Activated B cell treated with CpG ODN at 0.5 μM for 24 hours (primary cell): ENCODE results near the gene RPL10A. TPM values are rescaled to one million over a fixed set of nuclear protein-coding genes. Genes with fewer than 3 reads are reported as not detected.

Source experiments
- ATAC-seq: fragments of 200-7000 bp; cut with Tn5 transposase; one replicate; pipeline ENCODE4 v1.10.0; 2021; ENCODE audit warnings: low read depth, mild to moderate bottlenecking, moderate library complexity
- CTCF ChIA-PET: fragments of 350-600 bp; sonication (Branson Sonifier 250); formaldehyde crosslinking; loops from one replicate; lab custom pipeline; 2021; ENCODE audit warnings: antibody characterized with exemption; lab: Charles Lee
- POLR2A ChIA-PET: fragments of 350-600 bp; sonication (Branson Sonifier 250); formaldehyde crosslinking; loops from one replicate; lab custom pipeline; 2021; ENCODE audit warnings: antibody characterized with exemption; lab: Charles Lee
- DNase-seq: peaks from one replicate; pipeline ENCODE4 v3.0.0; 2022
- H3K27ac Mint-ChIP-seq: one replicate; pipeline ENCODE4 v1.8.0; 2020; ENCODE audit warnings: mixed read lengths
- H3K27me3 Mint-ChIP-seq: one replicate; pipeline ENCODE4 v1.8.0; 2021; ENCODE audit warnings: mixed read lengths
- H3K36me3 Mint-ChIP-seq: one replicate; pipeline ENCODE4 v1.8.0; 2021; ENCODE audit warnings: low read depth, mixed read lengths
- H3K4me1 Mint-ChIP-seq: one replicate; pipeline ENCODE4 v1.8.0; 2021; ENCODE audit warnings: mixed read lengths
- H3K4me3 Mint-ChIP-seq: one replicate; pipeline ENCODE4 v1.8.0; 2020; ENCODE audit warnings: mild to moderate bottlenecking, mixed read lengths
- H3K9me3 Mint-ChIP-seq: one replicate; pipeline ENCODE4 v1.8.0; 2020; ENCODE audit warnings: mixed read lengths
- intact Hi-C: fragments of 100-400 bp; cut with micrococcal nuclease; formaldehyde crosslinking; loops from one replicate; pipeline ENCODE4 v1.15.1; 2024
- total RNA-seq: library from RNA; stranded (reverse); gene quantifications from 2 replicates; pipeline ENCODE4 v1.2.3, GENCODE V29; 2022
- TF ChIP-seq, protein P1 (sequence below): fragments of 200-600 bp; IDR thresholded peaks from one replicate; pipeline ENCODE4 v1.8.0; 2022; ENCODE audit warnings: antibody characterized with exemption, mild to moderate bottlenecking

The RPL10A gene
- total RNA-seq, 1 donor from 2014 or later, result 2,485 TPM

- ChIA-PET CTCF (no interaction called here), POLR2A (no interaction called here)
- DNase-seq (no peak), ATAC-seq (no peak)
- no peaks in the 10 kb centered on the region for H3K4me1 Mint-ChIP-seq
- no peaks in the 10 kb centered on the region for H3K36me3 Mint-ChIP-seq
- H3K4me3 Mint-ChIP-seq, result no peak overlapping the region
- no peaks in the 10 kb centered on the region for H3K9me3 Mint-ChIP-seq
- TF ChIP-seq, protein P1, sequence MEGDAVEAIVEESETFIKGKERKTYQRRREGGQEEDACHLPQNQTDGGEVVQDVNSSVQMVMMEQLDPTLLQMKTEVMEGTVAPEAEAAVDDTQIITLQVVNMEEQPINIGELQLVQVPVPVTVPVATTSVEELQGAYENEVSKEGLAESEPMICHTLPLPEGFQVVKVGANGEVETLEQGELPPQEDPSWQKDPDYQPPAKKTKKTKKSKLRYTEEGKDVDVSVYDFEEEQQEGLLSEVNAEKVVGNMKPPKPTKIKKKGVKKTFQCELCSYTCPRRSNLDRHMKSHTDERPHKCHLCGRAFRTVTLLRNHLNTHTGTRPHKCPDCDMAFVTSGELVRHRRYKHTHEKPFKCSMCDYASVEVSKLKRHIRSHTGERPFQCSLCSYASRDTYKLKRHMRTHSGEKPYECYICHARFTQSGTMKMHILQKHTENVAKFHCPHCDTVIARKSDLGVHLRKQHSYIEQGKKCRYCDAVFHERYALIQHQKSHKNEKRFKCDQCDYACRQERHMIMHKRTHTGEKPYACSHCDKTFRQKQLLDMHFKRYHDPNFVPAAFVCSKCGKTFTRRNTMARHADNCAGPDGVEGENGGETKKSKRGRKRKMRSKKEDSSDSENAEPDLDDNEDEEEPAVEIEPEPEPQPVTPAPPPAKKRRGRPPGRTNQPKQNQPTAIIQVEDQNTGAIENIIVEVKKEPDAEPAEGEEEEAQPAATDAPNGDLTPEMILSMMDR, result no peak
- no peaks in the 10 kb centered on the region for H3K27me3 Mint-ChIP-seq
- H3K27ac Mint-ChIP-seq, result no peak overlapping the region
- intact Hi-C loops, result no loop called here
These were observed 26.6 kb upstream of the RPL10A start for GRCh38 chr6:35441642-35442041.

GRCh38 chr6:35442693-35443092, 25.5 kb upstream of the RPL10A start:
- POLR2A ChIA-PET, result interaction anchor here (0.6 kb wide), 1 partner anchor 1671 kb away, joined by 3 read pairs; no protein-coding TSS in a partner anchor
- Mint-ChIP-seq H3K4me3 (no peak overlapping the region), H3K9me3 (no peaks in the 10 kb centered on the region), H3K27ac (no peak overlapping the region), H3K4me1 (no peaks in the 10 kb centered on the region), H3K36me3 (no peaks in the 10 kb centered on the region), H3K27me3 (no peaks in the 10 kb centered on the region)
- DNase-seq (no peak), ATAC-seq (no peak)
- CTCF ChIA-PET, result no interaction called here
- TF ChIP-seq, protein P1, result no peak
- intact Hi-C loops, result no loop called here

DNA sequence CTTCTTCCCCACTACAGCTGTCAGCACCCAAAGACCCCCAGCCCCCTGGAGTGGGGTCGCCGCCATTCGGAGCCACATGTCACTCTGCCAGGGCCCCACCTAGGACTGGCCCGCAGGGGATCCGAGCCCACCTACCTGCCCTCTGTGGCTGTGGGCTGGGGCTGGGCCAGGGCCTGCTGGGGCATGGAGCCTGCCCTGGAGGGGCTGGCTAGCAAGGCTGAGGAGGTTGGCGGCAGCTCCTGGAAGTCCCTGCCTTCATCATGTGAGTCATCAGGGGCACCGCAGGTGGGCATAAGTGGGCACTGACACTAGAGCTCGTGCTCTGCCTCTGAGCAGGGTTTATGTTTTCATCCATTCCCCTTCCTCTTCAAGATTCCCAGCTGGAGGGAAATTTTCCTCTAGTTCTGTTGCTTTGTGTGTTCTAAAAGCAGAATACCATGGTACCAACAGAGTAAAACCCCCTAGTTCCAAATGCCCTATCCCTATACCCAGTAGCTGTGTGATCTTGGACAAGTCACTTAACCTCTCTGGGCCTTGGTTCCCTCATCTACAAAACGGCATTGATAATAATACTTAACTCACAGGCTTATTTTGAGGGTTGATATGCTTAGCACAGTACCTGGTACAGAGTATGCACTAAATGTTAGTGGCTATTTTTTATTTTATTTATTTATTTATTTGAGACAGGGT, 24.7 kb upstream of the RPL10A start:
- DNase-seq (no peak), ATAC-seq (no peak)
- Mint-ChIP-seq H3K4me1 (no peaks in the 10 kb centered on the region), H3K27me3 (no peaks in the 10 kb centered on the region), H3K27ac (no peak overlapping the region), H3K36me3 (no peaks in the 10 kb centered on the region), H3K4me3 (no peak overlapping the region), H3K9me3 (no peaks in the 10 kb centered on the region)
- CTCF ChIA-PET, result no interaction called here
- POLR2A ChIA-PET, result no interaction called here
- intact Hi-C loops, result no loop called here
- TF ChIP-seq, protein P1, result no peak

DNA sequence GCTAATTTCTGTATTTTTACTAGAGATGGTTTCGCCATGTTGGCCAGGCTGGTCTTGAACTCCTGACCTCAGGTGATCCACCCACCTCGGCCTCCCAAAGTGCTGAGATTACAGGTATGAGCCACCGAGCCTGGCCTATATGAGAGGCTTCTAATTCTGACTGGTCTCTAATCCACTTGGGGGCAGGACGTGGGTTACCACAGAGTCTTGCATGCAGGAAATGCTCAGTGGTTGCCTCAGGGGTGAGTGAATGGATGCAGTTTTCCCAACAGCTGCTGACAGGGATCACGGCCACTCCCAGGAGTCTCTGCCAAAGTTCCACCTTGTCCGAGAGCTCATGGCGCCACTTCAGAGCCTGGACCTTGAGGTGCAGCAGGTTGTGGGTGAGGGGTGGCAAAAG, 22.5 kb upstream of the RPL10A start:
- CTCF ChIA-PET, result no interaction called here
- POLR2A ChIA-PET, result no interaction called here
- no peak overlapping the region for H3K4me3 Mint-ChIP-seq
- H3K27ac Mint-ChIP-seq, result no peak overlapping the region
- TF ChIP-seq, protein P1, result no peak
- no peak for ATAC-seq
- intact Hi-C loops, result no loop called here
- H3K4me1 Mint-ChIP-seq, result peaks cover 5% of the 10 kb centered on the region
- no peaks in the 10 kb centered on the region for H3K36me3 Mint-ChIP-seq
- H3K27me3 Mint-ChIP-seq, result no peaks in the 10 kb centered on the region
- no peak for DNase-seq
- no peaks in the 10 kb centered on the region for H3K9me3 Mint-ChIP-seq

DNA sequence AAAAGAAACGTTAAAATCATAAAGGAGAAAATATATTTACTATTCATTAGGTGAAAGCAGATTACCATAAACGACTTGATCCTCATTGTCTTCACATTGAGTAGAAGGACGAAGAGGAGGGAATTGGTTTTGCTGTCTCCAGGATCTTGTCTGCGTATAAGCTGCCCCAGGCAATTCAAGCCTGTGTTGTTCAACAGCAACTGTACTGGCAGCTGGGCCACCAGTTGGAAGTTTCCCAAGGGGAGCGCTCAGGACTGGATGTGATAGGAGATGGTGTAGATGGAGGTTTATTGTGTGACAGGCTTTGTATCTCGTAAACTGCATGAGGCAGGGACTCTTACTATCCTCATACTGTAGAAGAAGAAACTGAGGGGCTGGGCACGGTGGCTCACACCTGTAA, 20.0 kb upstream of the RPL10A start:
- no peaks in the 10 kb centered on the region for H3K36me3 Mint-ChIP-seq
- H3K9me3 Mint-ChIP-seq, result no peaks in the 10 kb centered on the region
- no peaks in the 10 kb centered on the region for H3K27me3 Mint-ChIP-seq
- intact Hi-C loops, result no loop called here
- no peak overlapping the region for H3K4me3 Mint-ChIP-seq
- H3K4me1 Mint-ChIP-seq, result peaks cover 19% of the 10 kb centered on the region
- DNase-seq (no peak), ATAC-seq (no peak)
- POLR2A ChIA-PET, result interaction anchor here (1.5 to 1.8 kb wide), 3 partner anchors 100 to 151 kb away, joined by 9 to 29 read pairs (median 14); partner anchors contain the start of genes DEF6 and PPARD
- TF ChIP-seq, protein P1, result no peak
- CTCF ChIA-PET, result interaction anchor here (1.5 to 6.2 kb wide), 9 partner anchors 11 to 155 kb away, joined by 3 to 84 read pairs (median 11); partner anchors contain the start of genes DEF6 and PPARD
- no peak overlapping the region for H3K27ac Mint-ChIP-seq
